ENCODE results near the gene NEURL3. TPM values are rescaled to one million over a fixed set of nuclear protein-coding genes. Genes with fewer than 3 reads are reported as not detected.
A peak's percentile ranks its signal among the peaks of the same experiment; 100 is the strongest.

NEURL3 gene
- total and polyA plus RNA-seq, 2 of the 8 experiments (the other 6 are each of a cell fraction or from before 2014, with no cell fraction given) = not detected

DNA sequence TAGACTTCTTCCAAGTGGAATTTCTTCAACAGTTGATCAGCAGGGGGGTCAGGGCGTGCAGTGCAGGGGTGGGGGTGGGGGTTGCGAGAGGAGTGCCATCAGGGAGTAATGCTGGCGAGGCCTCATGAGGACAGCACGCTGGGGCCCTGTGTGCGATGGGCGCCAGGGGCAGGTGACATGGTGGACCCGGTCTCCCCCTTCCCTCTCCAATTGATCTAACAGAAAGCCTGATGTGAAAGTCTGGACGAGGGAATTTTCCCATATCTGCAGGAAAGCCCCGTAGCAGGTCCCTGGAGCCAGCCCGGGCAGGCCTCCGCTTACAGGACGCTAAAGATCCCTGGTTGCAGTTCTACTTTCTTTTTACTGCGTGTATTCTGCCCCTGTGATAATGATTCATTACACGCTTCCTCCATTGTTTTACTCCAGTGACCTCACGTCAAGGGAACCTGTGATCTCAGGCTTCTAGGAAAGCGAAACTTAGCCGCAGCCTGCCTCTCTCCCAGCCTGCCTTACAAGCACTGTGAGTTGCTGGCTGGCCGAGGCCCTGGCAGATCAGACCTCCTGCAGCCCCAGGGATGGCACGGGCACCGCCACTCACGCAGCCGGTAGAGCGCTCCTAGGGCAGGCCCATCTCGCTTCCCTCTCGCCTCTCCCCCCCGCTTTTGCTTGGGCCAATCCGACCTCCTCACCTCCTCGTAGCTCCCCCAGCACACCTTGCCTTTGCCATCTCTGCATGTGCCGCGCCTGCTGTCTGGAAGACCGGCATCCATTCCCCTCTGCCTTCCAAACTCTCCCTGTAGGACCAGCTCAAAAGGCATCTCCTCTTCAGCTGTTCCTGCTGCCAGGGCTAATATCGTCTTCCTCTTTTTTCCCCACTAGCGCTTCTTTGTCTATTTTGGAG, 19.2 kb downstream of the NEURL3 start (continued):
- no peak for TF ChIP-seq CEBPB (IDR thresholded peaks at IDR 0.05; ENCODE audit: low read depth, low read length)
- TF ChIP-seq, protein P1, sequence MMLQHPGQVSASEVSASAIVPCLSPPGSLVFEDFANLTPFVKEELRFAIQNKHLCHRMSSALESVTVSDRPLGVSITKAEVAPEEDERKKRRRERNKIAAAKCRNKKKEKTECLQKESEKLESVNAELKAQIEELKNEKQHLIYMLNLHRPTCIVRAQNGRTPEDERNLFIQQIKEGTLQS (IDR thresholded peaks at IDR 0.05; ENCODE audit: insufficient read depth, low read depth, low read length) = no peak
- TF ChIP-seq BCL11A (IDR thresholded peaks at IDR 0.05; ENCODE audit: low read depth in 2 of 2, low read length in 2 of 2) = no peak
- no peak for TF ChIP-seq RFX5 (IDR thresholded peaks at IDR 0.05; ENCODE audit: borderline replicate concordance, low read depth, low read length)
- peak in 1 of 2 experiments; percentile 32; a peak in 1 of 3 replicates for TF ChIP-seq EP300 (IDR thresholded peaks at IDR 0.05; ENCODE audit: borderline replicate concordance in 1 of 2, low read depth in 2 of 2, low read length in 2 of 2)
- no peak for TF ChIP-seq SAP30 (IDR thresholded peaks at IDR 0.05; ENCODE audit: insufficient read depth, insufficient replicate concordance, low read length)
- TF ChIP-seq RXRA (IDR thresholded peaks at IDR 0.05; ENCODE audit: insufficient read depth, low read depth, low read length) = no peak
- no peak for TF ChIP-seq POLR2AphosphoS5 (IDR thresholded peaks at IDR 0.05; ENCODE audit: low read depth, low read length)
- no peak for TF ChIP-seq SIN3A (conservative IDR thresholded peaks at IDR 0.05 in 1 of 2, IDR thresholded peaks at IDR 0.05 in 1 of 2; ENCODE audit: low read depth in 1 of 2, low read length in 2 of 2)
- TF ChIP-seq SP1 (IDR thresholded peaks at IDR 0.05; ENCODE audit: low read depth, low read length) = no peak
- no peak for TF ChIP-seq TAF1 (IDR thresholded peaks at IDR 0.05; ENCODE audit: low read depth, low read length)
- TF ChIP-seq CBX8 (IDR thresholded peaks at IDR 0.05; ENCODE audit: borderline replicate concordance, low read depth, low read length) = no peak
- TF ChIP-seq POU5F1 (IDR thresholded peaks at IDR 0.05; ENCODE audit: low read depth, low read length) = no peak
- no peak for TF ChIP-seq CHD1 (IDR thresholded peaks at IDR 0.05; ENCODE audit: low read depth, low read length)
- TF ChIP-seq TBP (IDR thresholded peaks at IDR 0.05; ENCODE audit: low read depth, low read length) = no peak
- no peak for TF ChIP-seq SP2 (IDR thresholded peaks at IDR 0.05; ENCODE audit: low read length)
- no peak for TF ChIP-seq FOSL1 (IDR thresholded peaks at IDR 0.05; ENCODE audit: insufficient read depth, low read depth, low read length)

All from H1 (cell line).